Tibial nerve (tissue), 4 donors: ENCODE results near the gene PM20D1. TPM values are rescaled to one million over a fixed set of nuclear protein-coding genes. Genes with fewer than 3 reads are reported as not detected.

Experiments
- DNase-seq, 2 donors: peaks; one replicate each; pipeline ENCODE4 v3.0.0-alpha.2; 2019; ENCODE audit warnings: low spot score in 2 of 2
- H3K27ac ChIP-seq, 4 donors: fragments of 200-600 bp; sonication (generic) in 3 of 4; one replicate each; pipeline ENCODE4 v1.5.1; 2017 to 2019; ENCODE audit warnings: mild to moderate bottlenecking in 1 of 4
- H3K27me3 ChIP-seq, 2 donors: fragments of 200-600 bp; sonication (generic) in 1 of 2; one replicate each; pipeline versions ENCODE4 v1.5.1 to v1.6.0; 2017 to 2019
- H3K36me3 ChIP-seq, 3 donors: fragments of 200-600 bp; sonication (generic); one replicate each; pipeline ENCODE4 v1.5.1; 2018 to 2019
- H3K4me1 ChIP-seq, 4 donors: fragments of 200-600 bp; sonication (generic) in 3 of 4; one replicate each; pipeline ENCODE4 v1.5.1; 2017 to 2019
- H3K4me3 ChIP-seq, 4 donors: fragments of 200-600 bp; sonication (generic) in 3 of 4; one replicate each; pipeline ENCODE4 v1.5.1; 2017 to 2019; ENCODE audit warnings: mild to moderate bottlenecking in 1 of 4, moderate library complexity in 1 of 4
- H3K9me3 ChIP-seq, 4 donors: fragments of 200-600 bp; sonication (generic) in 3 of 4; one replicate each; pipeline ENCODE4 v1.5.1; 2017 to 2019
- EP300 ChIP-seq, 2 donors: sonication (generic); formaldehyde crosslinking; IDR thresholded peaks; one replicate each; pipeline ENCODE4 v1.6.1; 2017; ENCODE audit warnings: antibody characterized with exemption in 2 of 2, mild to moderate bottlenecking in 1 of 2
- POLR2A ChIP-seq, 2 donors: fragments of 450-650 bp; IDR thresholded peaks; one replicate each; pipeline ENCODE4 v1.6.1; 2017; ENCODE audit warnings: antibody characterized with exemption in 2 of 2, mild to moderate bottlenecking in 2 of 2, moderate library complexity in 2 of 2
- WGBS, 2 donors: methylation state at CpG; one replicate each; pipeline ENCODE4 v1.1.5; 2018; 5-methylcytosine and 5-hydroxymethylcytosine counted together
- total RNA-seq, 4 donors: library from RNA; depleted of rRNA; stranded (reverse); fragments of >200 nt; gene quantifications; one replicate each; pipeline ENCODE4 v1.1.0, GENCODE V29; 2016
- TF ChIP-seq, protein P1 (sequence below), 5 experiments: fragments of 200-600 bp in 3 of 5; fragments of 450-650 bp in 2 of 5; sonication (generic) in 3 of 5; IDR thresholded peaks; one replicate each; pipeline ENCODE4 v1.5.1; 2016 to 2019; ENCODE audit warnings: antibody characterized with exemption in 5 of 5, mild to moderate bottlenecking in 3 of 5, moderate library complexity in 2 of 5

The PM20D1 gene
- total RNA-seq, 4 donors from 2014 or later = 0.87 to 6.7 (median 0.98) TPM; not detected in 1

DNA sequence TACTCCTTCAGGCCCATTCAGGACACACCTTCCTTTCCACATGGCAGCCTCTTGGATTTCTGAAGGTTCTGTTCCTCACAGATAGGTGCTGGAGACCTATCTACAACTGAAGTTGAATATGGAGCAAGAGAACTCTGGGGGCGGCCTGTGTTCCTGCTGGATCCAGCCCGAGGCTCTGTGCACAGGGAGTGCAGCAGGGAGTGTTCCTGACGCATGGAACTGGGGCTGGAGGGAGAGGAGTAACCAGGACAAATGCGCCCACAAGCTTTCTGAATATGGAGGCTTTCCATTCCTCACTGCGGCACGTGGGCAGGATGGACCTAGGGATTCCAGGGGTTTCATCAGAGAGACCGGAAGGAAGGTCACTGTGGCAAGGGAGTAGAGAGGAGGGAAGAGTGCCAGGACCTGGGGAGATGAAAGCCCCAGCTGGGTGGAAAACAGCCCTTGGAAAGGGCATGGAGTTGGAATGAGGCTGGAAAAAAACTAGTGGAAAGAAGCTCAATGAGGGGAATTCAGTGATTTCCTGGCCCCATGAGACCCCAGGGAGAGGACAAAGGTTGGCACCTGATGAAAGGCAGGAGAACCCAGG lies 12.5 kb downstream of the PM20D1 start:
- 69 to 83% methylated on average over 7 of the region's 7 CpGs for WGBS, 2 donors
- DNase-seq = no peak
- Histone ChIP-seq H3K36me3 (no peaks in the 10 kb centered on the region), H3K9me3 (no peaks in the 10 kb centered on the region), H3K4me3 (no peak overlapping the region), H3K27me3 (no peaks in the 10 kb centered on the region), H3K27ac (no peak overlapping the region), H3K4me1 (no peaks in the 10 kb centered on the region)
- TF ChIP-seq EP300 (IDR thresholded peaks at IDR 0.05) (no peak), POLR2A (IDR thresholded peaks at IDR 0.05) (no peak)
- TF ChIP-seq, protein P1, sequence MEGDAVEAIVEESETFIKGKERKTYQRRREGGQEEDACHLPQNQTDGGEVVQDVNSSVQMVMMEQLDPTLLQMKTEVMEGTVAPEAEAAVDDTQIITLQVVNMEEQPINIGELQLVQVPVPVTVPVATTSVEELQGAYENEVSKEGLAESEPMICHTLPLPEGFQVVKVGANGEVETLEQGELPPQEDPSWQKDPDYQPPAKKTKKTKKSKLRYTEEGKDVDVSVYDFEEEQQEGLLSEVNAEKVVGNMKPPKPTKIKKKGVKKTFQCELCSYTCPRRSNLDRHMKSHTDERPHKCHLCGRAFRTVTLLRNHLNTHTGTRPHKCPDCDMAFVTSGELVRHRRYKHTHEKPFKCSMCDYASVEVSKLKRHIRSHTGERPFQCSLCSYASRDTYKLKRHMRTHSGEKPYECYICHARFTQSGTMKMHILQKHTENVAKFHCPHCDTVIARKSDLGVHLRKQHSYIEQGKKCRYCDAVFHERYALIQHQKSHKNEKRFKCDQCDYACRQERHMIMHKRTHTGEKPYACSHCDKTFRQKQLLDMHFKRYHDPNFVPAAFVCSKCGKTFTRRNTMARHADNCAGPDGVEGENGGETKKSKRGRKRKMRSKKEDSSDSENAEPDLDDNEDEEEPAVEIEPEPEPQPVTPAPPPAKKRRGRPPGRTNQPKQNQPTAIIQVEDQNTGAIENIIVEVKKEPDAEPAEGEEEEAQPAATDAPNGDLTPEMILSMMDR (IDR thresholded peaks at IDR 0.05) = no peak

DNA sequence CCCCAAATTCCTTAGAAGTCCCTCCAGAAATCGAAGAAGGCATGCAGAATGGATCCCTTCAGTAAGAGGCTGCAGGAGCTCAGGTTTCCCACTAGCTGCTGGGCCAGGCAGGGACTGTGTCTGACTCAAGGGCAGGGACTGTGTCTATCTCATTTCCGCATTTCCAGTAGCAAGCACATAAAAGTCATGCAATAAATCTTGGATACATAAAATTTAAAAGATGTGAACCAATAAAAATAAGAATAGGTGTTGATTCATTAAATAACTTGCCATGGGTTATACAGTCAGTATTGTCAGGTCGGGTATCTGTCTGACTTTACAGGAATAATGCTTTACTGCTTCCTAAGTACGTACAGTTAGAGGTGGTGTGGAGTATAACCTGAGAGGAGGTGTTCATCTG lies 15.2 kb downstream of the PM20D1 start:
- Histone ChIP-seq H3K4me1 (no peaks in the 10 kb centered on the region), H3K4me3 (no peak overlapping the region), H3K27ac (no peak overlapping the region), H3K27me3 (no peaks in the 10 kb centered on the region), H3K36me3 (no peaks in the 10 kb centered on the region), H3K9me3 (no peaks in the 10 kb centered on the region)
- DNase-seq = no peak
- TF ChIP-seq, protein P1 (IDR thresholded peaks at IDR 0.05) = no peak
- TF ChIP-seq POLR2A (IDR thresholded peaks at IDR 0.05) (no peak), EP300 (IDR thresholded peaks at IDR 0.05) (no peak)
- WGBS, 2 donors = 77 to 88% methylated on average over 4 of the region's 4 CpGs

DNA sequence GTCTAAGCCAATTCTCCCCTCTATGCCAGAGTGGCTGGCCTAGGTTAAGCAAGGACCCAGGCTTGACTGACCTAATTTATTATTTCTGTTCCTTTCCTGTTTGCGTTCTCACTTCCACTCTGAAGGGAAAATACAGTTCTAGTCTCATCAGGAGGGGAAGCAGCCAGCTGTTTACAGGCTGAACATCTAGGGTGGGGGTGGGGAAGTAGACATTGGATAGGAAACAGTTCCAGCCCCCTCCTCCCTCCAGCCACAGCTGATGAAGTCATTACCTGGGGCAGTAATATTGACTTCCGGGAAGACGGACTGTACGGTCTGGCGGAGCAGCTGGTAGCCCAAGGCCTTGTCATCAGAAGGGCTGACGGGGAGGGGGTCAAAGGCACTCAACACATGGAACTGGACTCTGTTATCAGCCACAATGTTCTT lies 17.6 kb downstream of the PM20D1 start:
- DNase-seq = no peak
- Histone ChIP-seq H3K9me3 (no peaks in the 10 kb centered on the region), H3K4me1 (peaks cover 0 to 5% (median 2%) of the 10 kb centered on the region in 4 donors), H3K27me3 (no peaks in the 10 kb centered on the region), H3K36me3 (no peaks in the 10 kb centered on the region), H3K27ac (no peak overlapping the region), H3K4me3 (no peak overlapping the region)
- 65 to 73% methylated on average over 6 of the region's 6 CpGs for WGBS, 2 donors
- no peak for TF ChIP-seq EP300 (IDR thresholded peaks at IDR 0.05)
- TF ChIP-seq POLR2A (IDR thresholded peaks at IDR 0.05) = no peak
- TF ChIP-seq, protein P1 (IDR thresholded peaks at IDR 0.05) = no peak

DNA sequence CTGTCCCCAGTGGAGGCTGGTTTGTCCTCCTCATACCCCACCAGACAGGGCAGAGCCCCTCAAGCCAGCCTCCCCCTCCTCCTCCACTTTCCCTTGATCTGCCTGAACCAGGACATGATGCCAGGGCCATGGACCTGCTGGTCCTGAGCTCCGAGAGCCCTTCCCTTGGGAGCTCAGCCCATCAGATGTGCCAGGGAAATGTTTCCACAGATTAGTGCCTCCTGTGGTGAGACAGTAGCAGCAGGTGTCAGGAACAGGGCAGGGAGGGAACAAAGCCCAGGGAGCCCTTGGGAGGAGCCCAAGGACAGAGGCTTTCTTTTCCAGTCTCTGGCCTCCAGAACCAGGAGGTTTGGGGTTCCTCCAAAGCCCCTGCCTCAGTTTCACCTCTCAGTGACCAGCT lies 22.3 kb downstream of the PM20D1 start:
- no peak for DNase-seq

DNA sequence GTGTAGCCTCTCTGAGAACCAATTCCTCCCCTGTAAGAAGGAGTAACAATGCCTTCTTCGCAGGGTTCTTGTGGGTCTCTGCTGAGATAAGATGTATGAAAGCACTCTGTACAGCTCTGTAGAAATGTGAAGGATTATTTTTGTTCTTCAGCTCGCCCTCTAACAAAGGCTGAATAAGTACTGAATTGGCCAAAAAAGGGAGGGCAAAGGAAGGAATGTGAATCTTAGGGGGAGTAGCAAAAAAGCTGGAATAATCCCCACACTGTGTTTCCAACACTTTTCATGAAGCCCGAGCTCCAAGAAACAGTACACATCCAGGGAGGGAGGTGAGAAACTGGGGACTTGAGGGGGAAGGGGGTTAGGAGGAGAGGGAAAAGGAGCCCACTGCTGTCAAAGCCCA lies 22.9 kb downstream of the PM20D1 start:
- H3K27me3 ChIP-seq = no peaks in the 10 kb centered on the region
- H3K4me1 ChIP-seq = peaks cover 0 to 24% (median 7%) of the 10 kb centered on the region in 4 donors
- peak overlapping the region in 1 of 4 donors; percentile 48 for H3K27ac ChIP-seq
- 16 to 17% methylated on average over 3 of the region's 3 CpGs for whole genome bisulfite sequencing, 2 donors
- H3K9me3 ChIP-seq = no peaks in the 10 kb centered on the region
- no peak for DNase-seq
- no peak overlapping the region for H3K4me3 ChIP-seq
- TF ChIP-seq, protein P1 (IDR thresholded peaks at IDR 0.05) = no peak
- no peak for TF ChIP-seq POLR2A (IDR thresholded peaks at IDR 0.05)
- no peak for TF ChIP-seq EP300 (IDR thresholded peaks at IDR 0.05)
- H3K36me3 ChIP-seq = no peaks in the 10 kb centered on the region

More for the DNA sequence above, 22.3 kb downstream of the PM20D1 start:
- no peaks in the 10 kb centered on the region for H3K27me3 ChIP-seq
- H3K4me1 ChIP-seq = peaks cover 0 to 24% (median 7%) of the 10 kb centered on the region in 4 donors
- 33 to 50% methylated on average over 1 of the region's 1 CpG for WGBS, 2 donors
- no peaks in the 10 kb centered on the region for H3K9me3 ChIP-seq
- peak overlapping the region in 1 of 4 donors; percentile 48 for H3K27ac ChIP-seq
- no peaks in the 10 kb centered on the region for H3K36me3 ChIP-seq
- TF ChIP-seq EP300 (IDR thresholded peaks at IDR 0.05) (no peak), POLR2A (IDR thresholded peaks at IDR 0.05) (no peak)
- TF ChIP-seq, protein P1 (IDR thresholded peaks at IDR 0.05) = no peak
- H3K4me3 ChIP-seq = no peak overlapping the region
